ENCODE results near the gene PHC1.

DNA sequence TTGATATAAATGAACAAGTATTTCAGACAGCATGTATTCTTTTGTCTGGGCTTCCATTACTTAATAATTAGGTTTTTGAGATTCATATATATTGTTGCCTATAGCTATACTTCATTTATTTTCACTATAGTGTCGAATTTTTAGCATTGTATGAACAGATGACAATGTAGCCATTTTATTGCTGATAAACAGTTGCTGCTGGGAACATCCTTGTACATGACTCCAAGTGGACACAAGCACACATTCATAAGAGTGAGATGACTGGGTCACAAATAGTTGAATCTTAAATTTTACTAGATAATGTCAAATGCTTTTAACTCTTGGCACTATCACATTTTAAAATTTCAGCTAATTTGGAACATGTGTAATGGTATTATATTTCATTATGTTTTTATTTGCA, 19.3 kb upstream of the PHC1 start:
- TF ChIP-seq, protein P1, sequence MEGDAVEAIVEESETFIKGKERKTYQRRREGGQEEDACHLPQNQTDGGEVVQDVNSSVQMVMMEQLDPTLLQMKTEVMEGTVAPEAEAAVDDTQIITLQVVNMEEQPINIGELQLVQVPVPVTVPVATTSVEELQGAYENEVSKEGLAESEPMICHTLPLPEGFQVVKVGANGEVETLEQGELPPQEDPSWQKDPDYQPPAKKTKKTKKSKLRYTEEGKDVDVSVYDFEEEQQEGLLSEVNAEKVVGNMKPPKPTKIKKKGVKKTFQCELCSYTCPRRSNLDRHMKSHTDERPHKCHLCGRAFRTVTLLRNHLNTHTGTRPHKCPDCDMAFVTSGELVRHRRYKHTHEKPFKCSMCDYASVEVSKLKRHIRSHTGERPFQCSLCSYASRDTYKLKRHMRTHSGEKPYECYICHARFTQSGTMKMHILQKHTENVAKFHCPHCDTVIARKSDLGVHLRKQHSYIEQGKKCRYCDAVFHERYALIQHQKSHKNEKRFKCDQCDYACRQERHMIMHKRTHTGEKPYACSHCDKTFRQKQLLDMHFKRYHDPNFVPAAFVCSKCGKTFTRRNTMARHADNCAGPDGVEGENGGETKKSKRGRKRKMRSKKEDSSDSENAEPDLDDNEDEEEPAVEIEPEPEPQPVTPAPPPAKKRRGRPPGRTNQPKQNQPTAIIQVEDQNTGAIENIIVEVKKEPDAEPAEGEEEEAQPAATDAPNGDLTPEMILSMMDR (IDR thresholded peaks at IDR 0.05), result no peak
- no peak for TF ChIP-seq EZH2 (IDR thresholded peaks at IDR 0.05; ENCODE audit: borderline replicate concordance, insufficient read depth, low read depth, low read length, poor library complexity, severe bottlenecking)

All from B cell (primary cell).